ENCODE data around the gene SCP2D1. TPM values are rescaled to one million over a fixed set of nuclear protein-coding genes. Genes with fewer than 3 reads are reported as not detected.

The SCP2D1 gene
- total RNA-seq, 1 experiment from 2014 or later, result not detected

GRCh38 chr20:18835466-18836256 is 22.1 kb downstream of the SCP2D1 start:
- intact Hi-C loops (cut with micrococcal nuclease; ENCODE audit: unreplicated experiment), result no loop called here
- no peaks in the 10 kb centered on the region for H3K27me3 ChIP-seq (replicated peaks; ENCODE audit: insufficient read depth, low read depth, low read length, poor library complexity)
- no peaks in the 10 kb centered on the region for H3K4me1 ChIP-seq (ENCODE audit: insufficient read depth, low read length, poor library complexity, severe bottlenecking)
- CTCF ChIA-PET, result no interaction called here
- TF ChIP-seq CTCF (conservative IDR thresholded peaks at IDR 0.05; ENCODE audit: low read depth, low read length) (no peak), EZH2 (IDR thresholded peaks at IDR 0.05; ENCODE audit: borderline replicate concordance, low read depth, low read length, poor library complexity, severe bottlenecking) (no peak)
- H3K27ac ChIP-seq (ENCODE audit: low read depth, low read length, poor library complexity, severe bottlenecking), result no peak overlapping the region
- no peaks in the 10 kb centered on the region for H3K9me3 ChIP-seq (ENCODE audit: low read depth, low read length, poor library complexity, severe bottlenecking)
- POLR2A ChIA-PET (ENCODE audit: low non-redundant PET), result no interaction called here
- H3K36me3 ChIP-seq (ENCODE audit: insufficient read depth, low read length, poor library complexity, severe bottlenecking), result no peaks in the 10 kb centered on the region
- DNase-seq (ENCODE audit: low spot score), result no peak
- H3K4me3 ChIP-seq (ENCODE audit: low read depth, low read length, poor library complexity, severe bottlenecking), result no peak overlapping the region
- no TSS peak for BruUV-seq (replicated peaks)

- intact Hi-C loops (cut with micrococcal nuclease; ENCODE audit: unreplicated experiment), result no loop called here
- TF ChIP-seq CTCF (conservative IDR thresholded peaks at IDR 0.05; ENCODE audit: low read depth, low read length), result no peak
- TF ChIP-seq EZH2 (IDR thresholded peaks at IDR 0.05; ENCODE audit: borderline replicate concordance, low read depth, low read length, poor library complexity, severe bottlenecking), result no peak
- Histone ChIP-seq H3K27me3 (replicated peaks; ENCODE audit: insufficient read depth, low read depth, low read length, poor library complexity) (no peaks in the 10 kb centered on the region), H3K27ac (ENCODE audit: low read depth, low read length, poor library complexity, severe bottlenecking) (no peak overlapping the region), H3K9me3 (ENCODE audit: low read depth, low read length, poor library complexity, severe bottlenecking) (no peaks in the 10 kb centered on the region), H3K36me3 (ENCODE audit: insufficient read depth, low read length, poor library complexity, severe bottlenecking) (no peaks in the 10 kb centered on the region), H3K4me3 (ENCODE audit: low read depth, low read length, poor library complexity, severe bottlenecking) (no peak overlapping the region), H3K4me1 (ENCODE audit: insufficient read depth, low read length, poor library complexity, severe bottlenecking) (no peaks in the 10 kb centered on the region)
- POLR2A ChIA-PET (ENCODE audit: low non-redundant PET), result no interaction called here
- BruUV-seq (replicated peaks), result no TSS peak
- CTCF ChIA-PET, result no interaction called here
- no peak for DNase-seq (ENCODE audit: low spot score)
Measured at GRCh38 chr20:18837718-18838117, 24.1 kb downstream of the SCP2D1 start.

- intact Hi-C loops (cut with micrococcal nuclease; ENCODE audit: unreplicated experiment), result no loop called here
- CTCF ChIA-PET, result no interaction called here
Measured at GRCh38 chr20:18839507-18840247, 26.1 kb downstream of the SCP2D1 start.

More at GRCh38 chr20:18839507-18840247, 26.1 kb downstream of the SCP2D1 start:
- Histone ChIP-seq H3K9me3 (ENCODE audit: low read depth, low read length, poor library complexity, severe bottlenecking) (no peaks in the 10 kb centered on the region), H3K27me3 (replicated peaks; ENCODE audit: insufficient read depth, low read depth, low read length, poor library complexity) (no peaks in the 10 kb centered on the region), H3K4me3 (ENCODE audit: low read depth, low read length, poor library complexity, severe bottlenecking) (no peak overlapping the region), H3K27ac (ENCODE audit: low read depth, low read length, poor library complexity, severe bottlenecking) (no peak overlapping the region), H3K4me1 (ENCODE audit: insufficient read depth, low read length, poor library complexity, severe bottlenecking) (no peaks in the 10 kb centered on the region), H3K36me3 (ENCODE audit: insufficient read depth, low read length, poor library complexity, severe bottlenecking) (no peaks in the 10 kb centered on the region)
- no peak for TF ChIP-seq EZH2 (IDR thresholded peaks at IDR 0.05; ENCODE audit: borderline replicate concordance, low read depth, low read length, poor library complexity, severe bottlenecking)
- TF ChIP-seq CTCF (conservative IDR thresholded peaks at IDR 0.05; ENCODE audit: low read depth, low read length), result no peak
- POLR2A ChIA-PET (ENCODE audit: low non-redundant PET), result no interaction called here
- no TSS peak for BruUV-seq (replicated peaks)
- DNase-seq (ENCODE audit: low spot score), result peak; percentile 41
